GM12878 (cell line): ENCODE measurements around the gene PTPRD.

Experiments
- CBFB ChIP-seq: IDR thresholded peaks from 2 replicates; pipeline ENCODE4 v1.6.1; 2016; ENCODE audit warnings: antibody characterized with exemption, low read depth
- MLLT1 ChIP-seq: fragments of 450-650 bp; IDR thresholded peaks from 2 replicates; pipeline ENCODE4 v1.6.1; 2016; ENCODE audit warnings: mild to moderate bottlenecking

- TF ChIP-seq MLLT1 (no peak), CBFB (no peak)
Measured at GRCh38 chr9:9778293-9778692, 834.5 kb downstream of the PTPRD start.
